GM18951 (cell line): ENCODE measurements around the gene HSPA12A.

ENCODE experiments used
- POLR2A ChIP-seq: IDR thresholded peaks from 4 replicates; pipeline ENCODE4 v1.6.1; 2011; ENCODE audit warnings: mild to moderate bottlenecking; ENCODE audit not compliant: insufficient read length, insufficient read depth; ENCODE audit errors: extremely low read depth
- in situ Hi-C: fragments of 300-500 bp; cut with MboI; formaldehyde crosslinking; loops from one replicate; pipeline ENCODE4 v1.12.0; 2022; ENCODE audit warnings: low sequenced_read_pairs, mixed read lengths, inconsistent platforms; ENCODE audit not compliant: unreplicated experiment

HSPA12A gene

GRCh38 chr10:116634126-116634975 is 108.0 kb downstream of the HSPA12A start:
- in situ Hi-C loops, result no loop called here
- no peak for TF ChIP-seq POLR2A

GRCh38 chr10:116633216-116633600 is 109.2 kb downstream of the HSPA12A start:
- in situ Hi-C loops, result no loop called here
- TF ChIP-seq POLR2A, result no peak

GRCh38 chr10:116632596-116633215 is 109.7 kb downstream of the HSPA12A start:
- in situ Hi-C loops, result no loop called here

GRCh38 chr10:116631871-116632295 is 110.5 kb downstream of the HSPA12A start:
- no peak for TF ChIP-seq POLR2A
- in situ Hi-C loops, result no loop called here

More at GRCh38 chr10:116632596-116633215, 109.7 kb downstream of the HSPA12A start:
- TF ChIP-seq POLR2A, result no peak

DNA sequence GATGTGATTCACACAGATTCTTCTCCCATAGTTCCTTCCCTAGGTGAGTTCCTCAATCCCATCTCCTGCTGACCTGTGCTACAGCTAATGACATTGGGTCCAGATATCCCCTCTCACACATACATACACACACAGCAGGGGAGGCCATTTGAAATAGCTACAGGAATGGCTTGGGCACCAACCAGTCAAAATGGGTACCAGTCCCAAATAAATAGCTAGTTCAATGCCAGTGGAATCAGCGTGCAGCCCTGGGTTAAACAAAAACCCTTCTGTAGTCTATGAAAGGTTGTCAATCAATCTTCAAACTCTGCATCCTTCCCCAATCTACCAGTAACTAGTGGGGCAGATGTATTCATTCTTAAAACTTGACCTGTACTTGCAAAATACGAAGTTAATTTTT is 112.3 kb downstream of the HSPA12A start:
- in situ Hi-C loops, result no loop called here
- TF ChIP-seq POLR2A, result no peak

DNA sequence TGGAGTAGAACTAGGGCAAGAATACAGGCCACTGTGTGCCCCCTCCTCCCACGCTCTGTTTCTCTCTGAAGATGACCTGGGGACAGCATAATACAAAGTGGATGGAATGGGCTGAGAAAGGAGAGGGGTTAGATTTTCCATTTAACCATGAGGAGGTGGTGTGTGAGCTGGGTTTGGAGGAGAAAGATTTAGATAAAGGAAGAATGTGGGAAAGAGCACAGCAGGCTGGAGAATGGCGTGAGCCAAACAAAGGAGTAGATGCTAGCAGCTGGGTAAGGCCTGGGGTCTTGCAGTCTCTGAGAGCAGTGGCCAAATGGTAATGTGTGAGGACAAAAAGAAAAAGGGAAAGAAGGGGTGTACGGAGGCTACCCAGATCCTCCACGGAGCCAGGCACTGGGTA is 113.0 kb downstream of the HSPA12A start:
- no peak for TF ChIP-seq POLR2A
- in situ Hi-C loops, result no loop called here

GRCh38 chr10:116627386-116627933 is 114.9 kb downstream of the HSPA12A start:
- no peak for TF ChIP-seq POLR2A
- in situ Hi-C loops, result no loop called here

DNA sequence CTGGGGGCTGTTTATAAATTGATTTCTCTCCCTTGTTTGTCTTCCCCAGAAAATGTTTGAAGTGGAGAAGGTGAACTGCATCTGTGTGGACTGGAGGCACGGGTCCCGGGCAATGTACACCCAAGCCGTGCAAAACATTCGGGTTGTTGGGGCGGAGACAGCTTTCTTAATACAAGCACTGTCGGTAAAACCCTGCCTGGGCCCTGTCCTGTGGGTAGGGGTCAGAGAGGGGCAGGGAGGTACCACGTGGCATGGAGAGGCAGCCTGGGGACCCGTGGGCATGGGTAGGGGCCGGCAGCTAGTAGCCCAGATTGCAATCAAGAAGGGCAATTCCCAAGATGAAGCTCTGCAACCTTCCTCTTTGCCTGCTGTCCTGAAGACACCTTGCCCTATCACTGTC is 115.6 kb downstream of the HSPA12A start:
- in situ Hi-C loops, result no loop called here
- TF ChIP-seq POLR2A, result no peak

DNA sequence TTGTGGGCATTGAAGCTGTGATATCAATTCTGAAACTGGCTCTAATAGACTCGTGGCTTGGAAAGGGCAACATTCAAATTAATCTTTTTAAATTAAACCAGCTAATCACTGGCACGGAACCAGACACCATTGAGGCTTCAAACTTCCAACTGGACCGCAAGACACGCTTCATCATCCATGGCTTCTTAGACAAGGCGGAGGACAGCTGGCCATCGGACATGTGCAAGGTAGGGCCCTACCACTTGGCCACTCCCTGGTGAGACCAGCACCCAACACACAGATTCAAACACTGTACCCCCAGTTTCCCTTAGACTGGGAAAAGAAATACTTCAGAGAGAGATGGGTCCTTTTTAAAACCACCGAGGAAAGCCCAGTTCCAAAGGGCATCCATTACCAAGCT is 116.5 kb downstream of the HSPA12A start:
- TF ChIP-seq POLR2A, result no peak
- in situ Hi-C loops, result no loop called here

- TF ChIP-seq POLR2A, result no peak
- in situ Hi-C loops, result no loop called here
Observed at GRCh38 chr10:116621934-116622655, 120.3 kb downstream of the HSPA12A start.

- TF ChIP-seq POLR2A, result no peak
- in situ Hi-C loops, result no loop called here
Observed at GRCh38 chr10:116621476-116621875, 120.9 kb downstream of the HSPA12A start.
